ENCODE results near the gene TSEN34. TPM values are rescaled to one million over a fixed set of nuclear protein-coding genes. Genes with fewer than 3 reads are reported as not detected.

The TSEN34 gene
- 52.3 TPM for total RNA-seq

DNA sequence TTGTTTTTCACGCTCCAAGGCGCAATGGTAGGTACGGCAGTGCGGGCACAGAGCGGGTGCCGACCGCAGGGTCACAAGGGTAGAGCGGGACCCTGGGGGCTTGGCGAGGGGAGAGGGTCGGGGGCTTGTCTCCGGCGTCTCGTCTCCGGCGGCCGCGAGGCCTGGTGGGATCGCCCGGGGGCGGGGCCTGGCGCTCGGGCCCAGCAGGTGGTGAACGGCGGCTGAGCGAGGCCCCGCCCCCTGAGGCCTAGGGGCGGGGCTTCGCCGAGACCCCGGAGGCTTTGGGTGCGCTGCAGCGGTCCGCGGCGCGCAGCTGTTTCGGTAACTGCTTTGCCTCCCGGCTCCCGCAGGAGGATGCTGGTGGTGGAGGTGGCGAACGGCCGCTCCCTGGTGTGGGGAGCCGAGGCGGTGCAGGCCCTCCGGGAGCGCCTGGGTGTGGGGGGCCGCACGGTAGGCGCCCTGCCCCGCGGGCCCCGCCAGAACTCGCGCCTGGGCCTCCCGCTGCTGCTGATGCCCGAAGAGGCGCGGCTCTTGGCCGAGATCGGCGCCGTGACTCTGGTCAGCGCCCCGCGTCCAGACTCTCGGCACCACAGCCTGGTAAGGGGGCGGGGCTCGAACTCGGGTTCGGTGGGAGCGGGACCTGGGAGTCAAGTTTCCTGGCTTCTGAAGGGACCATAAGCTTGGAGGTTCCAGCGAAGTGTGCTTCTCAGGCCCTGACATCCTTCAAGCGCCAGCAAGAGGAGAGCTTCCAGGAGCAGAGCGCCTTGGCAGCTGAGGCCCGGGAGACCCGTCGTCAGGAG, at the start of gene TSEN34:
Gene TSEN34 (plus strand): TSS at position 298 of the 800 bp plus-strand sequence. CDS start 57 bp downstream, at position 355.
- DNase-seq (ENCODE audit: extremely low spot score in 2 of 2): no peak
- Histone ChIP-seq H3K4me3 (peak within 1 kb of the TSS; percentile 81 to 88), H3K4me1 (peaks cover 31% of the 10 kb centered on the region), H3K36me3 (peaks cover 0 to 21% of the 10 kb centered on the region in 2 donors), H3K27me3 (no peaks in the 10 kb centered on the region), H3K9me3 (no peaks in the 10 kb centered on the region), H3K27ac (peak within 1 kb of the TSS; percentile 96)
- intact Hi-C loops (cut with DNase I): no loop called here
- TF ChIP-seq, protein P1, sequence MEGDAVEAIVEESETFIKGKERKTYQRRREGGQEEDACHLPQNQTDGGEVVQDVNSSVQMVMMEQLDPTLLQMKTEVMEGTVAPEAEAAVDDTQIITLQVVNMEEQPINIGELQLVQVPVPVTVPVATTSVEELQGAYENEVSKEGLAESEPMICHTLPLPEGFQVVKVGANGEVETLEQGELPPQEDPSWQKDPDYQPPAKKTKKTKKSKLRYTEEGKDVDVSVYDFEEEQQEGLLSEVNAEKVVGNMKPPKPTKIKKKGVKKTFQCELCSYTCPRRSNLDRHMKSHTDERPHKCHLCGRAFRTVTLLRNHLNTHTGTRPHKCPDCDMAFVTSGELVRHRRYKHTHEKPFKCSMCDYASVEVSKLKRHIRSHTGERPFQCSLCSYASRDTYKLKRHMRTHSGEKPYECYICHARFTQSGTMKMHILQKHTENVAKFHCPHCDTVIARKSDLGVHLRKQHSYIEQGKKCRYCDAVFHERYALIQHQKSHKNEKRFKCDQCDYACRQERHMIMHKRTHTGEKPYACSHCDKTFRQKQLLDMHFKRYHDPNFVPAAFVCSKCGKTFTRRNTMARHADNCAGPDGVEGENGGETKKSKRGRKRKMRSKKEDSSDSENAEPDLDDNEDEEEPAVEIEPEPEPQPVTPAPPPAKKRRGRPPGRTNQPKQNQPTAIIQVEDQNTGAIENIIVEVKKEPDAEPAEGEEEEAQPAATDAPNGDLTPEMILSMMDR (IDR thresholded peaks at IDR 0.05): peak in 1 of 3 experiments; percentile 7
- TF ChIP-seq POLR2AphosphoS5 (IDR thresholded peaks at IDR 0.05; ENCODE audit: insufficient read depth in 1 of 2, low read depth in 1 of 2) (no peak), POLR2A (IDR thresholded peaks at IDR 0.05) (peak in 1 of 2 donors; percentile 54)

DNA sequence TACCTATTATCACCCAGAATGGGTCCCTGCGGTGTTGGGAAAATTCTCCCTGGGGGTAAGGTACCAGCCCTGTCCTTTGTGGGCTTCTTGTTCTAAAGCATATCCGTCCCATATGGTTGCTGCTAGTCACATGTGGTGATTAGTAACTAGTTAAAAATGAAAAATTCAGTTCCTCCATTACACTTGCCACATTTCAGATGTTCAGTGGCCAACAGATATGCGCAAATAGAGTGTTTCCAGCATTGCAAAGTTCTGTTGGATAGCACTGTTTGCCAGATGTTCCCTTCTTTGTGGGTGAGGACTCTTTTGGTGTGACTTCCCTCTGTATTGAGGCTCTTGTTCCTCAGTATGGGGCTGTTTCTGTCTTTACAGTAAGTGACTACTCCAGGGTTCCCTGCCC, 49.8 kb upstream of the TSEN34 start:
- no peaks in the 10 kb centered on the region for H3K9me3 ChIP-seq
- TF ChIP-seq, protein P1 (IDR thresholded peaks at IDR 0.05): no peak
- TF ChIP-seq POLR2AphosphoS5 (IDR thresholded peaks at IDR 0.05; ENCODE audit: insufficient read depth in 1 of 2, low read depth in 1 of 2) (no peak), POLR2A (IDR thresholded peaks at IDR 0.05) (no peak)
- peaks cover 0 to 40% of the 10 kb centered on the region in 2 donors for H3K36me3 ChIP-seq
- H3K4me3 ChIP-seq: no peak overlapping the region
- H3K27me3 ChIP-seq: no peaks in the 10 kb centered on the region
- intact Hi-C loops (cut with DNase I): no loop called here
- H3K4me1 ChIP-seq: peaks cover 41% of the 10 kb centered on the region
- H3K27ac ChIP-seq: no peak overlapping the region
- DNase-seq (ENCODE audit: extremely low spot score in 2 of 2): no peak

DNA sequence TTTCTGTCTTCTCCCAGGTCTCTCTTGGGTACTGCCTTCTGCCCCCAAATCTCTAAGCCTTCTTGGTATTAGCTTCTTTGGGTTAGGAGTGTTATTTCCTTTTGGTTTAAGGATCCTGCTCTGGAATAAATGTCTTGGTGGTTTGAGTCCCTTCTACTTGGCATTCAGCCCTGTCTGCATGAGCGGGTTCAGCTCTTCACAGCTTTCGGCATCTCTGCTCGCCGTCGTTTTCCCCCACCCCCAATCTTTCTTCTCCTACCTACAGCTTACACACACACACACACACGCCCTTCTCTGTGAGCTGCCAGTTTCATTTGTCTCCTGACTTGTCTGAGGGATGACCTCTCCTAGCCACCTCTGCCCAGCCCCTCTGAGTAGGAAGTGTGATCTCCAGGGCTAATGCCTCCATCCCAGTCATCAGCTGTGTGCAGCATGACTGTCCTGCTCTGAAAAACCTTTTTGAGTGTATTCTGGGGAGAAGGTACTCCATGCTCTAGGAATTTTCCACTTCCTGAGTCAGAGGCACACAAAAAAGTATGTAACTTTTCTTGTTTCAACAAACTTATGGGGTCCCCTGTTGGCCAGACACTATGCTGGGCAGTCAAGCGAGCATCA, 48.8 kb upstream of the TSEN34 start:
- TF ChIP-seq POLR2A (IDR thresholded peaks at IDR 0.05) (no peak), POLR2AphosphoS5 (IDR thresholded peaks at IDR 0.05; ENCODE audit: insufficient read depth in 1 of 2, low read depth in 1 of 2) (no peak)
- TF ChIP-seq, protein P1 (IDR thresholded peaks at IDR 0.05): no peak
- H3K4me3 ChIP-seq: no peak overlapping the region
- H3K27ac ChIP-seq: no peak overlapping the region
- peaks cover 0 to 50% of the 10 kb centered on the region in 2 donors for H3K36me3 ChIP-seq
- intact Hi-C loops (cut with DNase I): no loop called here
- no peak for DNase-seq (ENCODE audit: extremely low spot score in 2 of 2)
- peaks cover 38% of the 10 kb centered on the region for H3K4me1 ChIP-seq
- no peaks in the 10 kb centered on the region for H3K9me3 ChIP-seq
- H3K27me3 ChIP-seq: no peaks in the 10 kb centered on the region

DNA sequence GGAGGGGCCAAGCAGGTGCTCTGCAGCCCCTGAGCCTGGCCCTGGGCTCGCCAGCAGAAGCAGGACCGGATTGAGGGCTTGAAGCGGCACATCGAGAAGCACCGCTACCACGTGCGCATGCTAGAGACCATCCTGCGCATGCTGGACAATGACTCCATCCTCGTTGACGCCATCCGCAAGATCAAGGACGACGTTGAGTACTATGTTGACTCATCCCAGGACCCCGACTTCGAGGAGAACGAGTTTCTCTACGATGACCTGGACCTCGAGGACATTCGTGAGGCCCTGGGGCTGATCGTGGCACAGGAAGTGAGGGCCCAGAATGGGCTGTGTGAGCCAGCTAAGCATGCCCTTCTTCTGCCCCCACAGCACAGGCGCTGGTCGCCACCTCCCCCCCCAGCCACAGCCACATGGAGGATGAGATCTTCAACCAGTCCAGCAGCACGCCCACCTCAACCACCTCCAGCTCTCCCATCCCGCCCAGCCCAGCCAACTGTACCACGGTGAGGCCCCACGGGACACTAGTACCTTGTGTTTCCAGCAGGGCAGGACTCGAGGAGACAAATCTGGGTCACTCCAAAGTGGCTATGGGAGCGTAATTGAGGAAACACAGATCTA, 45.5 kb upstream of the TSEN34 start:
- TF ChIP-seq POLR2A (IDR thresholded peaks at IDR 0.05) (no peak), POLR2AphosphoS5 (IDR thresholded peaks at IDR 0.05; ENCODE audit: insufficient read depth in 1 of 2, low read depth in 1 of 2) (no peak)
- TF ChIP-seq, protein P1 (IDR thresholded peaks at IDR 0.05): no peak
- no peak overlapping the region for H3K27ac ChIP-seq
- intact Hi-C loops (cut with DNase I): no loop called here
- peaks cover 0 to 82% of the 10 kb centered on the region in 2 donors for H3K36me3 ChIP-seq
- H3K4me3 ChIP-seq: no peak overlapping the region
- H3K27me3 ChIP-seq: no peaks in the 10 kb centered on the region
- peaks cover 11% of the 10 kb centered on the region for H3K4me1 ChIP-seq
- no peaks in the 10 kb centered on the region for H3K9me3 ChIP-seq
- DNase-seq (ENCODE audit: extremely low spot score in 2 of 2): no peak
